OCI-LY3 (cell line): ENCODE measurements around the gene COL27A1.

Experiments used
- H2AFZ ChIP-seq: fragments of 200-600, 300-600 bp; shearing (Covaris generic); 2 replicates; pipeline ENCODE4 v1.6.0; 2014; ENCODE audit warnings: antibody characterized with exemption, low read depth, low read length
- H3K27ac ChIP-seq: fragments of 200-600, 300-600 bp; sonication (generic); 2 replicates; pipeline ENCODE4 v1.5.1; 2014; ENCODE audit warnings: mild to moderate bottlenecking, low read length, moderate library complexity, mixed read lengths
- H3K27me3 ChIP-seq: fragments of 200-600, 300-600 bp; sonication (generic); 2 replicates; pipeline ENCODE4 v1.6.1; 2014; ENCODE audit warnings: low read depth, low read length, mixed read lengths
- H3K36me3 ChIP-seq: fragments of 200-600, 300-600 bp; sonication (generic); replicated peaks from 2 replicates; pipeline ENCODE3; 2014; ENCODE audit warnings: low read depth, low read length, mixed read lengths
- H3K4me1 ChIP-seq: fragments of 300-600, 200-600 bp; sonication (generic); 2 replicates; pipeline ENCODE4 v1.6.1; 2014; ENCODE audit warnings: low read length, mixed read lengths
- H3K4me2 ChIP-seq: fragments of 200-600, 300-600 bp; sonication (generic); 2 replicates; pipeline ENCODE4 v1.6.1; 2014; ENCODE audit warnings: low read length, mixed read lengths
- H3K4me3 ChIP-seq: fragments of 300-600, 200-600 bp; sonication (generic); 2 replicates; pipeline ENCODE4 v1.5.1; 2014; ENCODE audit warnings: antibody characterized with exemption, mild to moderate bottlenecking, low read length, moderate library complexity
- H3K79me2 ChIP-seq: fragments of 300-600, 200-600 bp; shearing (Covaris generic); 2 replicates; pipeline ENCODE4 v1.6.1; 2014; ENCODE audit warnings: mild to moderate bottlenecking, low read length, mixed read lengths
- H3K9ac ChIP-seq: fragments of 300-600, 200-600 bp; shearing (Covaris generic); 2 replicates; pipeline ENCODE4 v1.6.0; 2014; ENCODE audit warnings: mild to moderate bottlenecking, low read length, moderate library complexity
- H3K9me3 ChIP-seq: fragments of 200-600, 300-600 bp; shearing (Covaris generic); 2 replicates; pipeline ENCODE4 v1.6.1; 2014; ENCODE audit warnings: low read length, mixed read lengths; ENCODE audit not compliant: insufficient read depth
- H4K20me1 ChIP-seq: fragments of 200-600, 300-600 bp; sonication (generic); 2 replicates; pipeline ENCODE4 v1.6.1; 2016; ENCODE audit warnings: low read length, mixed read lengths; ENCODE audit not compliant: insufficient read depth
- CTCF ChIP-seq: fragments of 200-600, 300-600 bp; sonication (generic); IDR thresholded peaks from 2 replicates; pipeline ENCODE4 v1.5.1; 2014; ENCODE audit warnings: antibody characterized with exemption, low read length, low read depth
- EZH2phosphoT487 ChIP-seq: fragments of 200-600 bp; shearing (Covaris generic); IDR thresholded peaks from 2 replicates; pipeline ENCODE4 v1.6.1; 2018; ENCODE audit warnings: antibody characterized with exemption, mixed run types, low read depth

COL27A1 gene

GRCh38 chr9:114117996-114118830 is 37.1 kb upstream of the COL27A1 start:
- TF ChIP-seq CTCF (no peak), EZH2phosphoT487 (no peak)
- Histone ChIP-seq H3K27ac (no peak overlapping the region), H2AFZ (no peak overlapping the region), H3K9ac (no peak overlapping the region), H3K36me3 (no peaks in the 10 kb centered on the region), H4K20me1 (no peaks in the 10 kb centered on the region), H3K4me1 (no peaks in the 10 kb centered on the region), H3K79me2 (no peaks in the 10 kb centered on the region), H3K27me3 (peaks cover 33% of the 10 kb centered on the region), H3K4me2 (no peak overlapping the region), H3K4me3 (no peak overlapping the region), H3K9me3 (no peaks in the 10 kb centered on the region)

- H3K4me1 ChIP-seq: no peaks in the 10 kb centered on the region
- no peak overlapping the region for H3K27ac ChIP-seq
- H4K20me1 ChIP-seq: no peaks in the 10 kb centered on the region
- no peak for TF ChIP-seq CTCF
- no peaks in the 10 kb centered on the region for H3K9me3 ChIP-seq
- no peak overlapping the region for H2AFZ ChIP-seq
- no peaks in the 10 kb centered on the region for H3K79me2 ChIP-seq
- H3K9ac ChIP-seq: no peak overlapping the region
- peaks cover 31% of the 10 kb centered on the region for H3K27me3 ChIP-seq
- H3K4me2 ChIP-seq: no peak overlapping the region
- no peak overlapping the region for H3K4me3 ChIP-seq
- no peaks in the 10 kb centered on the region for H3K36me3 ChIP-seq
Measured at GRCh38 chr9:114119242-114120191, 35.8 kb upstream of the COL27A1 start.

GRCh38 chr9:114120192-114121014 is 34.9 kb upstream of the COL27A1 start:
- Histone ChIP-seq H3K9ac (no peak overlapping the region), H3K4me1 (no peaks in the 10 kb centered on the region), H3K27me3 (peaks cover 26% of the 10 kb centered on the region), H4K20me1 (no peaks in the 10 kb centered on the region), H3K9me3 (no peaks in the 10 kb centered on the region), H3K27ac (no peak overlapping the region), H3K4me3 (no peak overlapping the region), H3K79me2 (no peaks in the 10 kb centered on the region), H2AFZ (no peak overlapping the region), H3K36me3 (no peaks in the 10 kb centered on the region), H3K4me2 (no peak overlapping the region)
- TF ChIP-seq EZH2phosphoT487 (no peak), CTCF (no peak)
